Endothelial cell (in vitro differentiated cells): ENCODE results near the gene SCTR. TPM values are rescaled to one million over a fixed set of nuclear protein-coding genes. Genes with fewer than 3 reads are reported as not detected.

ENCODE experiments used
- DNase-seq: peaks from one replicate; pipeline ENCODE4 v3.0.0; 2021; ENCODE audit warnings: low spot score
- H3K27ac Mint-ChIP-seq: one replicate; pipeline ENCODE4 v1.8.0; 2021; ENCODE audit warnings: mixed read lengths, inconsistent platforms; ENCODE audit not compliant: unreplicated experiment
- H3K27me3 Mint-ChIP-seq: one replicate; pipeline ENCODE4 v1.8.0; 2021; ENCODE audit warnings: mild to moderate bottlenecking, moderate library complexity, mixed read lengths, inconsistent platforms; ENCODE audit not compliant: unreplicated experiment
- H3K36me3 Mint-ChIP-seq: one replicate; pipeline ENCODE4 v1.8.0; 2021; ENCODE audit warnings: mild to moderate bottlenecking, low read depth, mixed read lengths, inconsistent platforms; ENCODE audit not compliant: unreplicated experiment
- H3K4me1 Mint-ChIP-seq: one replicate; pipeline ENCODE4 v1.8.0; 2021; ENCODE audit warnings: mild to moderate bottlenecking, mixed read lengths, inconsistent platforms; ENCODE audit not compliant: unreplicated experiment
- H3K4me3 Mint-ChIP-seq: one replicate; pipeline ENCODE4 v1.8.0; 2021; ENCODE audit warnings: mild to moderate bottlenecking, mixed read lengths, inconsistent platforms; ENCODE audit not compliant: unreplicated experiment
- H3K9me3 Mint-ChIP-seq: one replicate; pipeline ENCODE4 v1.8.0; 2021; ENCODE audit warnings: mixed read lengths, inconsistent platforms; ENCODE audit not compliant: unreplicated experiment
- total RNA-seq: library from RNA; stranded (reverse); fragmentation: NEBNext Ultra II Directional; extraction: Animal tissue kit (Norgen Biotek cat#: 25700); gene quantifications from one replicate; pipeline ENCODE4 v1.2.1, GENCODE V29; 2021; ENCODE audit not compliant: unreplicated experiment
- TF ChIP-seq, protein P1 (sequence below): fragments of 200-600 bp; sonication (generic); IDR thresholded peaks from one replicate; pipeline ENCODE4 v1.5.0; 2021; ENCODE audit warnings: antibody characterized with exemption; ENCODE audit not compliant: unreplicated experiment

SCTR gene
- total RNA-seq, 1 donor from 2014 or later, result not detected

GRCh38 chr2:119438726-119439284 is 85.5 kb downstream of the SCTR start:
- H3K9me3 Mint-ChIP-seq, result no peaks in the 10 kb centered on the region
- no peak overlapping the region for H3K27ac Mint-ChIP-seq
- peaks cover 9% of the 10 kb centered on the region for H3K36me3 Mint-ChIP-seq
- H3K4me3 Mint-ChIP-seq, result no peak overlapping the region
- TF ChIP-seq, protein P1, sequence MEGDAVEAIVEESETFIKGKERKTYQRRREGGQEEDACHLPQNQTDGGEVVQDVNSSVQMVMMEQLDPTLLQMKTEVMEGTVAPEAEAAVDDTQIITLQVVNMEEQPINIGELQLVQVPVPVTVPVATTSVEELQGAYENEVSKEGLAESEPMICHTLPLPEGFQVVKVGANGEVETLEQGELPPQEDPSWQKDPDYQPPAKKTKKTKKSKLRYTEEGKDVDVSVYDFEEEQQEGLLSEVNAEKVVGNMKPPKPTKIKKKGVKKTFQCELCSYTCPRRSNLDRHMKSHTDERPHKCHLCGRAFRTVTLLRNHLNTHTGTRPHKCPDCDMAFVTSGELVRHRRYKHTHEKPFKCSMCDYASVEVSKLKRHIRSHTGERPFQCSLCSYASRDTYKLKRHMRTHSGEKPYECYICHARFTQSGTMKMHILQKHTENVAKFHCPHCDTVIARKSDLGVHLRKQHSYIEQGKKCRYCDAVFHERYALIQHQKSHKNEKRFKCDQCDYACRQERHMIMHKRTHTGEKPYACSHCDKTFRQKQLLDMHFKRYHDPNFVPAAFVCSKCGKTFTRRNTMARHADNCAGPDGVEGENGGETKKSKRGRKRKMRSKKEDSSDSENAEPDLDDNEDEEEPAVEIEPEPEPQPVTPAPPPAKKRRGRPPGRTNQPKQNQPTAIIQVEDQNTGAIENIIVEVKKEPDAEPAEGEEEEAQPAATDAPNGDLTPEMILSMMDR, result no peak
- no peak for DNase-seq
- peaks cover 6% of the 10 kb centered on the region for H3K27me3 Mint-ChIP-seq
- peaks cover 10% of the 10 kb centered on the region for H3K4me1 Mint-ChIP-seq

DNA sequence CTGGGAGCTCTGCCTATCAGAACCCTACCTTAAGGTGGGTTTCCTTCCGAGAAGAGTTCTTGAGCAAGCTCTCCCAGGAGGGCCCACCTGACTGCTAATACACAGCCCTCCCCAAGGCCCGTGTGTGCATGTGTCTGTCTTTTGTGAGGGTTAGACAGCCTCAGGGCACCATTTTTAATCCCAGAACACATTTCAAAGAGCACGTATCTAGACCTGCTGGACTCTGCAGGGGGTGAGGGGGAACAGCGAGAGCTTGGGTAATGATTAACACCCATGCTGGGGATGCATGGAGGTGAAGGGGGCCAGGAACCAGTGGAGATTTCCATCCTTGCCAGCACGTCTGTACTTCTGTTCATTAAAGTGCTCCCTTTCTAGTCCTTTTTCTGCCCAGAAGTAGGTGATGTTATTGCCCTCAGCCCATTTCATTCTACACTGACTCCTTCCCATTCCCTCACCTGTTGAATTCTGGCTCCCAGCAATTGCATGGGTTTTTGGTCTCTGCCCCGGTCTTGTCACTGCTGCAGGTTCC is 86.1 kb downstream of the SCTR start:
- no peak overlapping the region for H3K4me3 Mint-ChIP-seq
- no peak for DNase-seq
- peaks cover 15% of the 10 kb centered on the region for H3K4me1 Mint-ChIP-seq
- H3K9me3 Mint-ChIP-seq, result no peaks in the 10 kb centered on the region
- H3K27me3 Mint-ChIP-seq, result peaks cover 8% of the 10 kb centered on the region
- H3K27ac Mint-ChIP-seq, result no peak overlapping the region
- TF ChIP-seq, protein P1, result no peak
- peaks cover 9% of the 10 kb centered on the region for H3K36me3 Mint-ChIP-seq

GRCh38 chr2:119436993-119437772 is 87.1 kb downstream of the SCTR start:
- no peak overlapping the region for H3K4me3 Mint-ChIP-seq
- H3K36me3 Mint-ChIP-seq, result peaks cover 9% of the 10 kb centered on the region
- TF ChIP-seq, protein P1, result no peak
- H3K9me3 Mint-ChIP-seq, result no peaks in the 10 kb centered on the region
- no peak for DNase-seq
- peaks cover 10% of the 10 kb centered on the region for H3K27me3 Mint-ChIP-seq
- H3K4me1 Mint-ChIP-seq, result peaks cover 19% of the 10 kb centered on the region
- no peak overlapping the region for H3K27ac Mint-ChIP-seq

DNA sequence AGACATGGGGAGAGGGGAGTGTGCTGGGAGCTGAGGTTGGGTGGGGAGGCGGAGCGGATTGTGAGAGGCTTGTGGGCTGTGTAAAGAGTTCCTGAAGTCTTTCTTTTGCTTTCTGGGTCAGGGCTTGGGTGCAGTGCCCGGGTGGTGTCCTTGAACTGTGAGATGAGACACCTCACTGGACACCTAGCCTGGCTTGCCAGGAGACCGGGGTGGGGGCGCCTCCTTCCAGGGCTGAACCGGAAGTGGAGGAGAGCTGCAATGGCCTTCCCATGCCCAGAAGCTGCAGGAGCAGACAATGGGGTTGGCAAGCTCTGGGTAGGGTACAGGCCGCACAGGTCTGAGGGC is 88.4 kb downstream of the SCTR start:
- H3K27me3 Mint-ChIP-seq, result peaks cover 12% of the 10 kb centered on the region
- peaks cover 12% of the 10 kb centered on the region for H3K36me3 Mint-ChIP-seq
- H3K9me3 Mint-ChIP-seq, result no peaks in the 10 kb centered on the region
- DNase-seq, result no peak
- peaks cover 23% of the 10 kb centered on the region for H3K4me1 Mint-ChIP-seq
- H3K4me3 Mint-ChIP-seq, result no peak overlapping the region
- TF ChIP-seq, protein P1, result no peak
- H3K27ac Mint-ChIP-seq, result no peak overlapping the region
